ENCODE measurements around the gene S100A13.
A peak's percentile ranks its signal among the peaks of the same experiment; 100 is the strongest.

Gene S100A13

GRCh38 chr1:153624965-153625611 is 2.2 kb downstream of the S100A13 start:
- DNase-seq = no peak

GRCh38 chr1:153623101-153623500 is 4.2 kb downstream of the S100A13 start:
- DNase-seq = no peak

- DNase-seq = no peak
Measured at GRCh38 chr1:153619171-153619570, 8.1 kb downstream of the S100A13 start.

- peak; percentile 32 for DNase-seq
Measured at GRCh38 chr1:153617663-153618062, 9.6 kb downstream of the S100A13 start.

GRCh38 chr1:153616917-153617311 is 10.4 kb downstream of the S100A13 start:
- no peak for DNase-seq

GRCh38 chr1:153616144-153616916 is 11.0 kb downstream of the S100A13 start, which contains the start of gene S100A14:
Gene S100A14, minus strand, starts transcription at chr1:153616325. Its CDS starts 467 bp downstream, at chr1:153615858.
- DNase-seq = no peak

GRCh38 chr1:153615406-153615805 is 11.9 kb downstream of the S100A13 start:
- no peak for DNase-seq

GRCh38 chr1:153614906-153615305 is 12.4 kb downstream of the S100A13 start:
- DNase-seq = no peak

- DNase-seq = no peak
Measured at GRCh38 chr1:153614189-153614900, 13.0 kb downstream of the S100A13 start.

- DNase-seq = no peak
Measured at GRCh38 chr1:153613406-153613805, 13.9 kb downstream of the S100A13 start.

- no peak for DNase-seq
Measured at GRCh38 chr1:153612755-153613331, 14.5 kb downstream of the S100A13 start, which contains the start of gene S100A16. Gene S100A16, minus strand, starts transcription at chr1:153613137. Its CDS starts 4,986 bp downstream, at chr1:153608151.

GRCh38 chr1:153612111-153612754 is 15.1 kb downstream of the S100A13 start:
- no peak for DNase-seq

GRCh38 chr1:153611356-153611755 is 15.9 kb downstream of the S100A13 start:
- DNase-seq = no peak

GRCh38 chr1:153610811-153611301 is 16.4 kb downstream of the S100A13 start:
- no peak for DNase-seq

GRCh38 chr1:153610334-153610733 is 17.0 kb downstream of the S100A13 start:
- no peak for DNase-seq

GRCh38 chr1:153609585-153609907 is 17.8 kb downstream of the S100A13 start:
- no peak for DNase-seq

GRCh38 chr1:153608742-153609584 is 18.3 kb downstream of the S100A13 start:
- DNase-seq = no peak

GRCh38 chr1:153608089-153608682 is 19.1 kb downstream of the S100A13 start:
- no peak for DNase-seq

- no peak for DNase-seq
Measured at GRCh38 chr1:153607381-153607780, 19.9 kb downstream of the S100A13 start.

GRCh38 chr1:153606194-153606593 is 21.1 kb downstream of the S100A13 start:
- DNase-seq = no peak

- DNase-seq = no peak
Measured at GRCh38 chr1:153602749-153603148, 24.6 kb downstream of the S100A13 start.
